SU-DHL-6 (cell line): Measurements from ENCODE around the gene FYB1.

Experiments
- H2AFZ ChIP-seq: fragments of 200-600 bp; sonication (generic); 2 replicates; pipeline ENCODE4 v1.6.1; 2014; ENCODE audit warnings: low read depth, mild to moderate bottlenecking, moderate library complexity, mixed read lengths, antibody characterized with exemption, low read length; ENCODE audit not compliant: severe bottlenecking
- H3F3A ChIP-seq: fragments of 200-600 bp; shearing (Covaris generic); 2 replicates; pipeline ENCODE4 v1.6.0; 2016; ENCODE audit warnings: antibody characterized with exemption, mild to moderate bottlenecking; ENCODE audit not compliant: insufficient read depth
- H3K27ac ChIP-seq: fragments of 200-600 bp; sonication (generic); 2 replicates; pipeline ENCODE4 v1.5.1; 2016; ENCODE audit warnings: low read depth, mild to moderate bottlenecking, low read length, moderate library complexity, mixed read lengths
- H3K27me3 ChIP-seq: fragments of 200-600 bp; sonication (generic), shearing (Covaris generic); 2 replicates; pipeline ENCODE4 v1.6.0; 2014; ENCODE audit warnings: mild to moderate bottlenecking, low read length
- H3K36me3 ChIP-seq: fragments of 200-600 bp; sonication (generic); 2 replicates; pipeline ENCODE4 v1.6.1; 2014; ENCODE audit warnings: mild to moderate bottlenecking, low read length, mixed read lengths
- H3K4me2 ChIP-seq: fragments of 300-600, 200-600 bp; shearing (Covaris generic), sonication (generic); 2 replicates; pipeline ENCODE4 v1.6.0; 2014; ENCODE audit warnings: low read length, low read depth, mild to moderate bottlenecking; ENCODE audit not compliant: poor library complexity, severe bottlenecking
- H3K4me3 ChIP-seq: fragments of 200-600 bp; sonication (generic); 2 replicates; pipeline ENCODE4 v1.5.1; 2014; ENCODE audit warnings: antibody characterized with exemption, low read length, mild to moderate bottlenecking, mixed read lengths; ENCODE audit not compliant: insufficient read depth, poor library complexity, severe bottlenecking
- H3K79me2 ChIP-seq: fragments of 200-600 bp; sonication (generic); 2 replicates; pipeline ENCODE4 v1.6.1; 2014; ENCODE audit warnings: mild to moderate bottlenecking, low read length, moderate library complexity; ENCODE audit not compliant: insufficient read depth
- H3K9ac ChIP-seq: fragments of 200-600 bp; sonication (generic); 2 replicates; pipeline ENCODE4 v1.7.0; 2014; ENCODE audit warnings: mild to moderate bottlenecking, low read length
- H3K9me2 ChIP-seq: fragments of 200-600 bp; sonication (generic); replicated peaks from 2 replicates; pipeline ENCODE4 v1.6.1; 2014; ENCODE audit warnings: low read length; ENCODE audit not compliant: insufficient read depth
- H3K9me3 ChIP-seq: fragments of 200-600 bp; sonication (generic); 2 replicates; pipeline ENCODE4 v1.6.1; 2014; ENCODE audit warnings: low read length, mixed read lengths; ENCODE audit not compliant: insufficient read depth
- H4K20me1 ChIP-seq: fragments of 200-600 bp; sonication (generic); 2 replicates; pipeline ENCODE4 v1.6.1; 2014; ENCODE audit warnings: low read depth, mild to moderate bottlenecking, antibody characterized with exemption, low read length, moderate library complexity, mixed read lengths
- EZH2phosphoT487 ChIP-seq: fragments of 200-600 bp; sonication (generic), shearing (Covaris generic); conservative IDR thresholded peaks from 2 replicates; pipeline ENCODE4 v1.6.1; 2018; ENCODE audit warnings: mild to moderate bottlenecking, antibody characterized with exemption, low read length, moderate library complexity, mixed read lengths
- TF ChIP-seq, protein P1 (sequence below): fragments of 200-600 bp; sonication (generic); IDR thresholded peaks from one replicate; pipeline ENCODE4 v1.5.1; 2017; ENCODE audit warnings: antibody characterized with exemption, mild to moderate bottlenecking, low read length, moderate library complexity; ENCODE audit not compliant: insufficient read depth, poor library complexity, severe bottlenecking

The FYB1 gene

GRCh38 chr5:39253196-39253595, 33.8 kb upstream of the FYB1 start:
- no peak for TF ChIP-seq EZH2phosphoT487
- TF ChIP-seq, protein P1, sequence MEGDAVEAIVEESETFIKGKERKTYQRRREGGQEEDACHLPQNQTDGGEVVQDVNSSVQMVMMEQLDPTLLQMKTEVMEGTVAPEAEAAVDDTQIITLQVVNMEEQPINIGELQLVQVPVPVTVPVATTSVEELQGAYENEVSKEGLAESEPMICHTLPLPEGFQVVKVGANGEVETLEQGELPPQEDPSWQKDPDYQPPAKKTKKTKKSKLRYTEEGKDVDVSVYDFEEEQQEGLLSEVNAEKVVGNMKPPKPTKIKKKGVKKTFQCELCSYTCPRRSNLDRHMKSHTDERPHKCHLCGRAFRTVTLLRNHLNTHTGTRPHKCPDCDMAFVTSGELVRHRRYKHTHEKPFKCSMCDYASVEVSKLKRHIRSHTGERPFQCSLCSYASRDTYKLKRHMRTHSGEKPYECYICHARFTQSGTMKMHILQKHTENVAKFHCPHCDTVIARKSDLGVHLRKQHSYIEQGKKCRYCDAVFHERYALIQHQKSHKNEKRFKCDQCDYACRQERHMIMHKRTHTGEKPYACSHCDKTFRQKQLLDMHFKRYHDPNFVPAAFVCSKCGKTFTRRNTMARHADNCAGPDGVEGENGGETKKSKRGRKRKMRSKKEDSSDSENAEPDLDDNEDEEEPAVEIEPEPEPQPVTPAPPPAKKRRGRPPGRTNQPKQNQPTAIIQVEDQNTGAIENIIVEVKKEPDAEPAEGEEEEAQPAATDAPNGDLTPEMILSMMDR = no peak

GRCh38 chr5:39249564-39250274, 30.4 kb upstream of the FYB1 start:
- Histone ChIP-seq H3K4me2 (no peak overlapping the region), H3K27ac (no peak overlapping the region), H4K20me1 (no peaks in the 10 kb centered on the region), H3F3A (no peaks in the 10 kb centered on the region), H3K36me3 (no peaks in the 10 kb centered on the region), H3K9me2 (no peaks in the 10 kb centered on the region), H3K9ac (no peak overlapping the region), H3K79me2 (no peaks in the 10 kb centered on the region), H3K9me3 (no peaks in the 10 kb centered on the region), H3K4me3 (no peak overlapping the region), H3K27me3 (no peaks in the 10 kb centered on the region; the same call in 1 of the 2 replicates), H2AFZ (no peak overlapping the region)
- TF ChIP-seq, protein P1 = no peak
- TF ChIP-seq EZH2phosphoT487 = no peak

More at GRCh38 chr5:39253196-39253595, 33.8 kb upstream of the FYB1 start:
- H2AFZ ChIP-seq = no peak overlapping the region
- no peak overlapping the region for H3K4me3 ChIP-seq
- no peak overlapping the region for H3K9ac ChIP-seq
- H3K36me3 ChIP-seq = no peaks in the 10 kb centered on the region
- H3K9me2 ChIP-seq = no peaks in the 10 kb centered on the region
- no peak overlapping the region for H3K4me2 ChIP-seq
- no peaks in the 10 kb centered on the region for H3F3A ChIP-seq
- H3K9me3 ChIP-seq = no peaks in the 10 kb centered on the region
- no peak overlapping the region for H3K27ac ChIP-seq
- H3K27me3 ChIP-seq = no peaks in the 10 kb centered on the region; the same call in 1 of the 2 replicates
- H4K20me1 ChIP-seq = no peaks in the 10 kb centered on the region
- H3K79me2 ChIP-seq = no peaks in the 10 kb centered on the region

- TF ChIP-seq, protein P1 = no peak
- TF ChIP-seq EZH2phosphoT487 = no peak
- no peak overlapping the region for H3K27ac ChIP-seq
- H2AFZ ChIP-seq = no peak overlapping the region
- no peaks in the 10 kb centered on the region for H3F3A ChIP-seq
- no peaks in the 10 kb centered on the region for H4K20me1 ChIP-seq
- H3K9ac ChIP-seq = no peak overlapping the region
- no peaks in the 10 kb centered on the region; the same call in 1 of the 2 replicates for H3K27me3 ChIP-seq
- no peaks in the 10 kb centered on the region for H3K9me2 ChIP-seq
- H3K9me3 ChIP-seq = no peaks in the 10 kb centered on the region
- no peak overlapping the region for H3K4me3 ChIP-seq
- H3K36me3 ChIP-seq = no peaks in the 10 kb centered on the region
- H3K79me2 ChIP-seq = no peaks in the 10 kb centered on the region
- no peak overlapping the region for H3K4me2 ChIP-seq
These were observed 29.7 kb upstream of the FYB1 start for GRCh38 chr5:39249069-39249468.
